COLO668 (cell line): Measurements from ENCODE around the gene PPFIBP2.
A peak's percentile ranks its signal among the peaks of the same experiment; 100 is the strongest.

Experiments
- DNase-seq: peaks from one replicate; lab custom pipeline; 2025; ENCODE audit not compliant: unreplicated experiment; lab: John Stamatoyannopoulos, UW

PPFIBP2 gene

DNA sequence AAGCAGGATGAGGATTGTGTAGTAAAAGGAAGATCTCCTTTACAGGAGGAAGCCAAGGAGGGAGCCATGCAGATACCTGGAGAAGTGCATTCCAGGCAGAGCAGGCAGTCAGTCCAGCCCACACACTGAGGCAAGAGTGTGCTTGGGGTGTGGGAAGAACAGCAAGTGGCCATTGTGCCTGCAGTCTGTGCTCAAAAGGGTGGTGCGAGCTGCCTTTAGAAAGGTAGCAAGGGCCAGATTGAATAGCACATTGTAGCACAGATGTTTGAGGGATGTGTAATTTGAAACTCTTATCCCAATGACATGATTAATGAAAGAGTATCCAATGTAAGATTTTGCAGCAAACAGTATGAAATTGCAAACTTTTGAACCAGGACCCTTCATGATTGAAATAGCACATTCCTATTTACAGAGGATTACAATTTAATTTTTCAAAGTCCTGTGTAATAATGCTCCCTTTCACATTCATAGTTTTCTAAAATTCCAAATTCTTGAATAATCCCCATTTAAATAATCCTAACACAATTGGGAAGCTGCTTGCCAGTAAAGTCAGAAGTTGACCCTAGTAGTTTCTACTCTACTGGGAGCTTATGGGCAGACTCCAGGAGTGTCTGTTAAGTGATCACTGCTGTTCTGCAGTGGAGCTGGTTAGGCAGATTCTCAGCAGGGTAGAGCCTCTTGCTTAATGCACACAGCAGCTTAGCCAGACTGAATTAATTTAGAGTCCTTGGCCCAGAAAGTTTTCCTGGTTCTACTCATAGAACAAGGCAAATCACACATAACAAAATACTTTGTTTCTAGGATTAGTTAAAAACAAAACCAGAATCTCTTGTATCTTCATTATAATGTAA is 81.4 kb downstream of the PPFIBP2 start:
- DNase-seq, result no peak

DNA sequence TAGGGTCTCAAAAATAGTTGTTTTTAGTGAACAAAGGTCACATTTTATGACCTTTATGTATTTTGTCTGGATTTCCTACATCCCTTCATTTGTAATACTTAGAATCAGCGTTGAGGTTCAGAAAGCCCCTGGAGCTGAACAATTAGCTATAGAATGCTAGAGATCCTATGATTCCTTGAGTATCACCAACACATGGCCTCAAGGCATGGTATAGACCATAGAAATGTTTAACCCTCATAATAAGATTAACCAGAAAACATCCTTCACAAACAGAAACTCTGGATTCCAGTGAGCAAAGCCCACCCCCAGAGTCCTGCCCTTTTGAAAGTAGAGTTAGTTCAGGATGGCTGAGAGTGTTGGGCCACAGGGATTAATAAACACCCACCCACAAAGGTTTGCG is 82.2 kb downstream of the PPFIBP2 start:
- DNase-seq, result no peak

DNA sequence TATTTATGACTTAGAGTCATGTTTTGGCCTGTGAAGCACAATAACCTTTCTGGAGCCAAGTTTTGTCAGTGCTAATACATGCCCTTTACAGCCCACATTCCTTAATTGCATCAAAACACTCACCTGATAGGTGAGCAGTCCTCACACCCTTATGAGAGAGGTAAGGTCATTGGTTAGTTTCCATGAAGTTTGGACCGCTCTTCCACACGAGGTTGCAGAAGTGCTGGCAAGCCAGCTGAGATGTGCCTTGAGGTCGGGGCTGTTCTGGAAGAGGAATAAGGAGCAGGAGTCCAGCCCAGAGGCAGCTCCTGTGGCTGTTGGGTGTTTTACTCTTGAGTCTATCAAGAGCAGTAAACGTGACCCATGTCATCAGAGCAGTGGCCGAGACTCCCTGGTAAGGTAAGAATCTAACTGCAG is 83.2 kb downstream of the PPFIBP2 start:
- no peak for DNase-seq

DNA sequence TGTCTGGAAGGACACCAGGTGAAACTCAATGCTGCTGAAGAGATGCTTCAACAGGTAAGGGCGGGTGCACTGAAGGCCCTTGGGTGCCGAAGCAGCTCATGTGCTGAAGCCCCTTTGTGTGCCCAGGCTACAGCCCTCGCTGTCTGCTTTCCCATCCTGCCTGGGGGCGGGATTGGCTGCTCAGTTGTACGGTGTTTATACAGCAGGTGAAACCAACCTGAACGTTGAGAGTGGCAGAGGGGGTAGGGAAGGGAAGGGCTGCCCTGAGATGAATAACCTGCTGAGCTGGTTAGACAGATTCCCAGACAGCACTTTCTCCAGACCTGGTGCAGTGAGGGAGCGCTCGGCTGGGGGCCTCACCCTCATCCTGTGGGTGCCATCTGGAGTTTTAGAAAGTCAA is 83.8 kb downstream of the PPFIBP2 start:
- DNase-seq, result peak; percentile 84

DNA sequence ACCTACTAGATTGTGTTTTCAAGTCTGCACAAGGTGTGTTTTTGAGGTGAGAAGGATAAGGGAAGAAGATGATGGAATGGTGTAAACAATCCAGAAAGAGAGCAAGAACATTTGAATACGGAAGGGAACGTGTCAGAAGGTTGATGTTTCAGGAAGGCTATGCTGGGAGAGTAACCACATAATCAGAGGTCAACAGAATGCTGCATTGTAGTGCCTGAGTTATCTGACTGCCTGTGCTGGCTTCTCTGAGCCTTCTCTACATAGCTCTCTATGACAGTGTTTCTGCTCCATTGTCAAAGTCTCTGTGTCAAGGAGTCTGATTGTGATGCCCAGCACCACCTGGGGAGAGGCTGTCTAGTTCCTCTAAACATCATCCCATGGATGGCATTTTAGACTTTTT is 85.4 kb downstream of the PPFIBP2 start:
- DNase-seq, result no peak

DNA sequence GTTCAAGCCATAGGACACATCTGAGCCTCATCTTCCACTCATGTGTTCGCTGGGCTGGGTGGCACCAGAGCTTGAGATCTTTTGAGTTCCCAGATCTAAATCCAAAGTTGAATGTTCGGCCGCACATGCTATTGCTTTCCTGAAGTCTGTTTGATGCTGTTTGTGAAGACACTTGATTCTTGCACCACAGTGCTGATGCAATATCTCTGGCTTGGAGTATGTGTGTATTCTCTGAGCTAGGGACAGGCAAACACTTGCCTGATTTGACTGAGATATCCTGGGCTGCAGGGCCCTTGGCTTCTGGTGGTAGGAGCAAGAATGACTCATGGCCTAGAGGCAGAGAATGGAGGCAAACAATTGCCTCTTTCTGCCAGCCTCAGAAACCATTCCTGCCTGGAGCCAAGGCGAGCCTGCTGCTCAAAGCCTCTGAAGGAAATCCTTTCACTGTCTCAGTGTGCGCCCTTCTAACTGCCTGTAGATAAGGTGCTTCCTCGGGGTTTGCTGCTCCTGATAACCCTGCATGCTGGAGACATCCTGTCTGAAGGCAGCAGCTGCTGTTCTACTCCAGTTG is 86.5 kb downstream of the PPFIBP2 start:
- no peak for DNase-seq

DNA sequence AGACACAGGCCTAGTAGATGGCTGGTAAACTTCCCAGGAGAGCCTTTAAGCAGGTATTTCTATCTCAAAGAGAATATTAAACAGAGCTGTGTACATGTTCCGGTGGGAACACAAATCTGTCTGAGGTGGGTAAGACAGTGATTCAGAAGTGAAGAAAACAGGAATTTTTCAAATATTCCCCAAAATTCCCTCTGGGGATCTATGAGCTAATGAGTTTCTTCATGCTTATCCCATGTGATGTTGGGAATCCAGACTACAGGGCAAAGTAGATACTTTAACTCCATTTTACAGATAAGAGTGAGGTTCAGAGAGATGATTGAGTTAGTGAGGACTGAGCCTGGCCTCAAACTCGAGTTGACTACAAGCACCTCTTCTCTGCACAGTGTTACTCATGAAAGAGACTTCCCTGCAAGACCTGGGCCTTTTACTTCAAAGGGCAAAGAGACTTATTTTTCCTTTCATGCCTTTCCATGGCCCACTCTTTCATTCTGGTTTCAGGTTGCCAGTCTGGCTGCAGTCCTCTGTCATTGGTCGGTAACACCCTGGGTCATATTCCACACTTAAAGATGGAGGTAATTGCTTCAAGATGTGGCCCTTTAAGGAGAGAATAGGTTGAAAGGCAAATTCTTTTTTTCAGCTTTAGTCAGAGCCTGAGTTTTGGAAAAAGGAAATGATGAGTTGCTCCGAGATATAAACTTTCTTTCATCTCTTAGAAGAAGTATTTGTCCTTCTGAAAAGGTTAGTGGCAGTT is 89.4 kb downstream of the PPFIBP2 start:
- no peak for DNase-seq

DNA sequence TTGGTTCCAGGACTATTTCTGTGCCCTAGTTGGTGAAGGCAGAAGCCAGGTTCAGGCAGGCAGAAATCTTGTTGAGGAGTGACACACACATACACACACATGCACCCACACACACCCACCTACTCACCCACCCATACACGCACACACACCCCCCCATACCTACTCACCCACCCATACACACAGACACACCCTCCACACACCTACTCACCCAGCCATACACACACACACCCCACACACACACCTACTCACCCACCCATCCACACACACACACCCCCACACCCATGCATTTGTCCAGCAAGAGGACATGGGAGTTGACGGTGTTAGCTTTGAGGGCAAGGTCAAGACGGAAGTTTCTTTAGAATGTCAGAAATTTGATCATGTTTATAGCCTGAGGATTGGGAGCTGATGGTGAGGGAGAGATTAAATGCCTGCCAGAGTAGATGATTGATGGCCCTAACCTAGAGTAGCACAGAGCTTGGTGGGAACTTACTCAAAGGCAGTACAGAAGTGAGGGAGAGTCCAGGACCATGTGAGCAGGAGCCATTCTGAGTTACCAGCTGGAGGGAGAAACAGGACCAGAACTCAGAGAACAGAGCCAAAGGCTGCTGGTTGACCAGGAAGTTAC is 90.6 kb downstream of the PPFIBP2 start:
- DNase-seq, result no peak

DNA sequence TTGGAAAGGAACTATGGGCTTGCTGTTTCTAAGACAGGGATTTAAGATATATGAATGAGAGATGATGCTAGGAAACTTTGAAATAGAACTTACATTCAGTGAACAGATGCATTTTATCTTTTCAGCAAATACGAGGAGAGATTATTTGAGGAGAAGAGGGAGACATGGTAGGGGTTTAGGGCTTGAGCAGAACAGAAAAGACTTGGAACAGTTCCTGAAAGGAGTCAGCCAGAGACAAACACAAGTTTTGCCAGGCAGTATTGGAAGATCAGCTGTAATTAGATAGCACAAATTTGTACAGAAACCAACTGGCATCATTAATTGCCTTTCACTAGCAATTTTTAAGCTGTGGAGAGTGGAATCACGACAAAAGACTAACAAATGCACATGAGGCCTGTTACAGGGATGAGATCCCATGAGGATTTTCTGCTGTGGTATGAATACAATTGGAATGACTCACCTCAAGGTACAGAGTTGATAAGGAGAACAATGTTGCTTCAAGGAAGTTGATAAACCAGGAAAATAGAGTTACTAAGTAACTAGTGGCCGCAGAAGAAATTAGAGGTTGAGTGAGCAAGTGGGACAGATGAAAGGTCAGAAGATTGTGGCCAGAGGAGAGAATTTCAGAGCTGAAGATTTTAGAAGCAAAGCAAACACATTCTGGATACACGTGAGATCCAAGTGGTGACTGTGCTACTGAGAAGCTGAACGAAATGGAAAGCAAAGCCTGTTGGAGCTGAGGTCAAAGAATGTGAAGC is 91.6 kb downstream of the PPFIBP2 start:
- DNase-seq, result no peak

DNA sequence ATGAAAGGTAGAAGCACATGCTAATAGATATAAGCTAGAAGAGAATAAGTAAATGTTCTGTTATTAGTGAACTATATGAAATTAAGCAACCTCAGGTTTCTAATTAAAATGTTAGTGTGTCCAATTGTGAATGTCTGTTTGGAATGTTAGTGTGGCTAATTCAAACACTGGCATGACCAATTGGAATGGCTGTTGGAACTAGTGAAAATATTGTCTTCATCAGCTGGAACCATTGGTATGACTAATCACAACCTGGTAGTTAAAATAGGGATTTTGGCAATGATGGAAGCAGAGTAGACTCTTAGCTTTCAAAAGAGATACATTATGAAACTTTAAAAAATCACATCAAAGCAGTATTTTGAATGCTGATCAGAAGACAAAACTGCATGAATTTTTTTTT is 92.7 kb downstream of the PPFIBP2 start:
- no peak for DNase-seq

DNA sequence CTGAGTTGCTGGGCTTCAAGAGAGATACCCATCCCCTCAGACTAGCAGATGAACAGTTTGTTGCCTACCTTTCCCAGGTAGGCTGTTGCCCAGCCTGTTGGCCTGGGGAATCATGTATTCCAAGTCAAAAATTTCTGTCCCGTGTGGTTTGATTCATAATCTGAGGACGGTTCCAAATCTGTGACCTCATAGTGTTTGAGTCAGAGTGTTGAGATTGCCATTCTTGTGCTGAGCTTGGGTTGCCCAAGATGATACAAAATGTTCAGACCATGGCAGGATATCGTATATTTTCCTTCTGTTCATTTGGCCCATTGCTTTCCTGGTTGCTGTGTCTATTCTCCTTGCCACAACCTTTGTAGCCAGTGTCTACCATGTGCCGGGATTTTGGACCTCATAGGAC is 95.2 kb downstream of the PPFIBP2 start:
- no peak for DNase-seq

DNA sequence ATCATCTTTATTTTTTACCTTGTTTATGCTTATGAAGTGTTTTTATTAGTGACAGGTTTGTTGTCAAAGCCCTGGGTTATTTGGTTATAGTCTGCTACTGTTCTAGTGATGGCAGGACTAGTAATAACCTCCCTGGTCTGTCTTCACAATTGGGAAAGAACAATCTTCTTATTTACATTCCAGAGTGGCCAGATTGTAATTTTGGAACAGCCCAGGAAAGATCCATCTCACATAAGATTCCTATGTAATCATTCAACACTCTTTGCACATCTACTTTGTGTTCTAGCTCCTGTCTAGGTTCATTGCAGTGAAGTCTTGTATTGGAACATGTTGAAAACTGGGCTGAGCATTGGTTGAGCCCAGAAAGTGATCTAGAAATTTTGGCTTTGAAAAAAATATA is 95.7 kb downstream of the PPFIBP2 start:
- DNase-seq, result no peak

DNA sequence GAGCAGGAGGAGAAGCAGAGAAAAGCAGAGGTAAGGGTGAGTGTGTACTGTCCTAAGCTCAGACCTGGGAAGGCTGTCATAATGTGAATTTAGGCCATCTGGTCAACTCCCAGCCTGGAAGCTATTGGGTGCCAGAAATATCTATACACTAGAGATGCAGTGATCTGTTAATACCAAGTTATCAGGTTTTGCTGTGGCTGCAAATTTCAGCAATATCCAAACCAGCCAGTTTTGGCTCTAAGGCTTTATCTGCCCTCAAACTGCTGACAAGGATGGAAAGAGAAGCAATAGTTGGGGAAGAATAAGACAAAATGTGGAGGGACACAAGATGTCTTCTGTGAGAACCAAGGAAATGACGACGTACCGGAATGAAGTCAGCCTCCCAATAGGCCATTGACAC is 96.6 kb downstream of the PPFIBP2 start:
- DNase-seq, result no peak

DNA sequence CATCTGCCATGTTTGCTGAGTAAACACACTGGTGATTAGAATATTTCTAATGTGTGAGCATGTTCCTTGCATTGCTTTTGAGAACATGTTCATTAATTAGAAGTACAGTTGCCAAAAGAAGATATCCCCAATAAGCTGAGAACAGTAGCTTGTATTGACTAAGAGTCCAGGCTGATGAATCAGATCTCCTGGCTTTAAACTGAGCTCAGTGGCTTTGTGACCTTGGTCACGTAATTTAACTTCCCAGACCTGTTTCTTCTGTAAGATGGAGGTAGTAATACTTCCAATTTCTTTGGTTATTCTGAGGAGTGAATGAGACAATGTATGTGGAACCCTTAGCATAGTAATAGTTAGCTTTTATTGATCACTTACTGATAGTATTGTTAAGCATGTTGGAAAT is 97.6 kb downstream of the PPFIBP2 start:
- no peak for DNase-seq

DNA sequence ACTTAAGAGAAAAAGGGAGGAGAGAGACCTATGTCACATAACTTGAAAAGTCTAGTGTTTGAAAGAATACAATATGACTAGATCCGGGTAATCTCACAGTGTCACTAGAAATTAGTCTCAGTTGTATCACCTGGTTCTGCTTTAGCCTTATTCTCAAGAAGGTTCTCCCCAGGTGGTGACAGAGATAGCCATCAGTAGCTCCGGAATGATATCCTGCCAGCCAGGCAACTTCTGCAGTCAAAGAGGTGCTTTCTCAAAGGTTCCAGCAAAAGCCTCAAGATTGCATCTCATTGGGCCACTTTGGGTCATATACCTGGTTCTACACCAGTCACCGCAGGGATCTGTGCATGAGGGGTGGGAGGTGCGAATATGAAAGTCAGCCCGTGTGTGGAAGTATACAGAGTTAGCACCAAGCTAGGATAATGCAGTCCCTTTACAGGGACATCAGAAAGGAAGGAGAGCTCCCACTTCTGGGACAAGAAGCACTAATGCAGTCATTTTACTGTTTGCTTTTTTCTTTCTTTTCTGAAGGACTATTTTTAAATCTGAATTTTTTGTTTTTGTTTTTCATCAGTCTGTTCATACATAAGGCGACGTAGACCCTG is 98.4 kb downstream of the PPFIBP2 start:
- DNase-seq, result no peak

DNA sequence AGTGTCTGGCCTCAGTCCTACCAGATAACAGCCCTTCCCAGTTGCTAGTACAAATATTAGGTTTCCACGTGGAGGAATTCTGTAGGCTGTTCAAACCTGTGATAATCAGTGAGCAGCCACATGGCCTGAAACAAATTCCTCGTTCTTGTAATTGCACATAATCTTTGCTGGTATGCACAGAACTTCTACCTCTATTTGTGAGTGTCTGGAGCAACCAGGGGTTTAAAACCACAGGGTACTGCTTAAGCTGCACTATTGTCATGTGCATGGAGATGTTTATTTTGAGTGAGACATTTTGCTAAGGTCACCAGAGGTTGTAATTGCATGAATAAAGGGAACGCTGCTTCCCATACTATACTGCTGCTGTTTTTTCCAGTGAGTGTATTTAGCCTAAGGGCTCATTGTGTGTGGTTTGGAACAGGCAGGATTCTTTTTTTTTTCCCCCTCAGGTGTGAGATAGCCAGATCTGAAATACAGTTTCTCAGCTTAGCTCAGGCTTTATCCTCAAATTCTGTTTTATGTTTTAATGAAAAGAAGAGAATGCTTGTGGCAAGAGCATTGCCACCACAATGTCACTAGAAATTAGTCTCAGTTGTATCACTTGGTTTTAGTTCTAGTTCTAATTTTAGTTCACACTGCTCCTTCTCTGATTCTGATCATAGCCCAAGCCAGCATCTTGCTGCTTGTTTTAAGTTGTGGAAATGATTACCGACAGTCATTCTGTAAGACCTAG is 99.0 kb downstream of the PPFIBP2 start:
- DNase-seq, result no peak

DNA sequence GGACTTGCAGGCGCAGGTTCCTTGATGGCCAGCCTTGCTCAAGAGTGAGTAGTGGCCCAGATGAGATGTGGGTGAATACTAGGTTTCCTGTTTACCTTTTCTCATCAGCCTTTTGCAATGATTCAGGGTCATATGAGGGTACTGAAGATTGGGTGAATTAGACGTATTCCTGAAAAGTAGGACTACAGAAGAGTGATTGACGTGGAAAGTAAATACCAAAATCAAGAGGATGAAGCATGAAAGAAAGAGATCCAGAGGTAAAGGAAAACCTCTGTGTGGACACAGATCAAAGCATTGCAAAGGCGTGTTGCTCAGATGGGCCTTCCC is 99.6 kb downstream of the PPFIBP2 start:
- no peak for DNase-seq

DNA sequence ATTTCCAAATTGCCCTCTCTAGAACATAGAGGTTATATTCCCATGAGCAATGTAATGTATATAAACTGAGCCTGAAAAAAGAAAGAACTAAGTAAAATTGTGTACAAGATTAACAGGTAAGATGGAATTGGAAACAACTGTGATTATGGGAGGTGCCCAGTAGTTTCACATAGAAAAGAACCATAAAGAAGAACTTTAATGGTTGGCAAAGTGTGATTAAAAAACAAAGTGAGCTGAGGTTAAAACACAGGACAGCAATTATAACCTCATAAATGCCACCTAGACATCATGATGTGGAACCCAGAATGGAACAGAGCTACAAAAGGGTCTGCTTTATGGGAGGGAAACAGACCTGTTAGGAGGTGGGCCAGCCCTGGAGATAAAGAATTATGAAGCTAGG is 100.9 kb downstream of the PPFIBP2 start:
- no peak for DNase-seq

DNA sequence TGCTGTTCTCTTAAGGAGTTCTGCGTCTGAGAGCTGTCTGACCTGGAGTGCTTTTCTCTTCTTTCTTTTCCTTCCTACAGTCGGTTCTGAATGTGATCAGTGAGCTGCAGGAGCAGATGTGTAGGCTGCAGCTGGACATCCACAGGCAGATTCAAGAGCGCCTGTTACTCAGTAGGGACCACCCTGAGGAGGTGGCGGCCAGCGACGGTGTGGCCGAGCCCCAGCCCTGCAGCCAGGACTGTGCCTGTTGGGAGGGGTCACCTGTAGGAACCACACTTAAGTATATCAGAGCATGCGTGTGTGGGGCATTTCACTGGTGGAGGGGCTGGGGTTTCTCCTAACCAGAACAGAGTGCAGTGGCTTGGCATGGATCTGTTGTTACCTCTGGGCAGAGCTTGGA is 103.2 kb downstream of the PPFIBP2 start:
- no peak for DNase-seq

DNA sequence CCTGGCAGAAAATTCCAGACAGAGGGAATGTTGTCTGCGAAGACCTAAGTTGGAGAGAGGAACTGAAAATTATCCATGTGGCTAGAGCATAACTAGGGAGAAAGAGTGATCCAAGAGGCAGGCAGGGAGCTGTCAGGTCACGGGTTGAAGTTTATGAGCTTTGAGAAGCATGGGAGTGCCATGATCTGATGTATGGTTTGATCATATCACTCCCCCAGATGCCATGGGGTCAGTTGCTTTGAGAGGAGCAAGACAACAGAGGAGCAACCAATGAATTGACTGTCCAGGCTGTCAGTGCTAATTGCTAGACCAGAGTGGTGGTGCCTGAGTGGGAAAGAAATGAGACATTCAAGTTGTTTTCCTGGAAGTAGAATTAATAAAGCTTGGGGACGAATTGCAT is 105.5 kb downstream of the PPFIBP2 start:
- no peak for DNase-seq
